GM23338 (cell line): ENCODE measurements around the gene TNFAIP8L1. TPM values are rescaled to one million over a fixed set of nuclear protein-coding genes. Genes with fewer than 3 reads are reported as not detected.

Source experiments
- ATAC-seq: fragments of 200-7000 bp; cut with Tn5 transposase; 3 replicates; pipeline ENCODE4 v1.9.1; 2020
- DNase-seq: peaks from one replicate; pipeline ENCODE4 v3.0.0-alpha.2; 2015; ENCODE audit warnings: low spot score
- H2AFZ ChIP-seq: fragments of 200-600 bp; sonication (generic); 2 replicates; pipeline ENCODE4 v1.8.0; 2016; ENCODE audit warnings: antibody characterized with exemption, mild to moderate bottlenecking, moderate library complexity
- H3F3A ChIP-seq: fragments of 200-600 bp; sonication (generic); replicated peaks from 2 replicates; pipeline ENCODE4 v1.8.0; 2017; ENCODE audit warnings: antibody characterized with exemption, mixed run types, low read depth
- H3K27ac ChIP-seq: fragments of 200-600 bp; sonication (generic); 2 replicates; pipeline ENCODE4 v1.6.1; 2016; ENCODE audit warnings: low read depth
- H3K27me3 ChIP-seq: fragments of 200-600 bp; sonication (generic); 2 replicates; pipeline ENCODE4 v1.8.0; 2016; ENCODE audit warnings: mild to moderate bottlenecking, mixed run types, moderate library complexity; ENCODE audit not compliant: insufficient read depth
- H3K36me3 ChIP-seq: fragments of 200-600 bp; sonication (generic); 2 replicates; pipeline ENCODE4 v1.8.0; 2016; ENCODE audit warnings: mild to moderate bottlenecking; ENCODE audit not compliant: insufficient read depth
- H3K4me1 ChIP-seq: fragments of 200-600 bp; sonication (generic); 2 replicates; pipeline ENCODE4 v1.8.0; 2016; ENCODE audit warnings: mild to moderate bottlenecking, moderate library complexity; ENCODE audit not compliant: insufficient read depth
- H3K4me2 ChIP-seq: fragments of 200-600 bp; sonication (generic); 2 replicates; pipeline ENCODE4 v1.7.1; 2017; ENCODE audit warnings: mixed run types
- H3K4me3 ChIP-seq: fragments of 200-600 bp; sonication (generic); 2 replicates; pipeline ENCODE4 v1.6.1; 2016; ENCODE audit warnings: mixed run types
- H3K79me2 ChIP-seq: fragments of 200-600 bp; sonication (generic); replicated peaks from 2 replicates; pipeline ENCODE4 v1.8.0; 2017; ENCODE audit warnings: mild to moderate bottlenecking; ENCODE audit not compliant: insufficient read depth
- H3K9me2 ChIP-seq: fragments of 200-600 bp; sonication (generic); 2 replicates; pipeline ENCODE4 v1.8.0; 2017; ENCODE audit not compliant: insufficient read depth
- H4K20me1 ChIP-seq: fragments of 200-600 bp; sonication (generic); replicated peaks from 2 replicates; pipeline ENCODE4 v1.8.0; 2017; ENCODE audit warnings: mild to moderate bottlenecking; ENCODE audit not compliant: insufficient read depth
- H3K27ac Mint-ChIP-seq: 2 replicates; pipeline ENCODE4 v1.8.0; 2020; ENCODE audit warnings: inconsistent platforms, mild to moderate bottlenecking, moderate library complexity, mixed read lengths
- H3K27me3 Mint-ChIP-seq: 3 replicates; pipeline ENCODE4 v1.8.0; 2022; ENCODE audit warnings: low read depth, mild to moderate bottlenecking, moderate library complexity, mixed read lengths, inconsistent platforms; ENCODE audit not compliant: insufficient read depth, poor library complexity
- H3K36me3 Mint-ChIP-seq: 3 replicates; pipeline ENCODE4 v1.8.0; 2021; ENCODE audit warnings: low read depth, mild to moderate bottlenecking, inconsistent platforms, moderate library complexity, mixed read lengths
- H3K4me1 Mint-ChIP-seq: 3 replicates; pipeline ENCODE4 v1.8.0; 2020; ENCODE audit warnings: mild to moderate bottlenecking, inconsistent platforms, mixed read lengths
- H3K4me3 Mint-ChIP-seq: 3 replicates; pipeline ENCODE4 v1.8.0; 2021; ENCODE audit warnings: moderate library complexity, mild to moderate bottlenecking, inconsistent platforms, mixed read lengths
- H3K9me3 Mint-ChIP-seq: 3 replicates; pipeline ENCODE4 v1.8.0; 2020; ENCODE audit warnings: moderate library complexity, mild to moderate bottlenecking, inconsistent platforms, mixed read lengths
- CTCF ChIP-seq, 2 experiments: fragments of 200-600 bp in 1 of 2; sonication (generic) in 1 of 2; conservative IDR thresholded peaks; 2 replicates each; pipeline versions ENCODE4 v1.5.1 to v1.6.1; 2016 to 2017; ENCODE audit warnings: antibody characterized with exemption in 2 of 2, low read depth in 2 of 2, mild to moderate bottlenecking in 2 of 2, moderate library complexity in 1 of 2
- ETS1 ChIP-seq: IDR thresholded peaks from 2 replicates; pipeline ENCODE4 v1.6.1; 2016; ENCODE audit warnings: antibody characterized with exemption
- EZH2phosphoT487 ChIP-seq: fragments of 200-600 bp; sonication (generic); IDR thresholded peaks from one replicate; pipeline ENCODE4 v1.8.1; 2018; ENCODE audit warnings: antibody characterized with exemption; ENCODE audit not compliant: unreplicated experiment
- ZNF462 ChIP-seq: fragments of 250-450 bp; sonication (Bioruptor Pico); IDR thresholded peaks from 2 replicates; pipeline ENCODE4 v1.5.0; 2020; ENCODE audit warnings: mild to moderate bottlenecking, moderate library complexity
- polyA plus RNA-seq: library from polyadenylated mRNA; unstranded; fragments of >200 nt; fragmentation: Nextera tagmentation; extraction: Ambion mirVana; gene quantifications from 2 replicates; pipeline ENCODE4 v1.2.1, GENCODE V29; 2016
- total RNA-seq: library from RNA; depleted of rRNA; stranded (reverse); fragments of >200 nt; shearing (Covaris generic); gene quantifications from 2 replicates; pipeline ENCODE4 v1.2.3, GENCODE V29; 2014

The TNFAIP8L1 gene
- total and polyA plus RNA-seq, 2 experiments from 2014 or later, result 2.7 to 4.1 TPM

- H3K27ac ChIP-seq, result no peak overlapping the region
- peaks cover 21% of the 10 kb centered on the region for H3K27me3 Mint-ChIP-seq
Observed at GRCh38 chr19:4598712-4599111, 40.6 kb upstream of the TNFAIP8L1 start.

More at GRCh38 chr19:4598712-4599111, 40.6 kb upstream of the TNFAIP8L1 start:
- H3K27me3 ChIP-seq, result peaks cover 38% of the 10 kb centered on the region
- no peak overlapping the region for H3K27ac Mint-ChIP-seq
- peak overlapping the region; percentile 90 for H3K4me2 ChIP-seq
- peak overlapping the region; percentile 70 for H3K4me3 ChIP-seq
- peak; percentile 17 for ATAC-seq
- H3K9me3 Mint-ChIP-seq, result no peaks in the 10 kb centered on the region
- peak; percentile 44 for DNase-seq
- peaks cover 13% of the 10 kb centered on the region; the same call in 1 of the 2 replicates for H3F3A ChIP-seq
- H3K79me2 ChIP-seq, result no peaks in the 10 kb centered on the region
- 0 out of 2 replicates have a peak, but pooled peaks cover 4% of the 10 kb centered on the region for H3K4me1 ChIP-seq
- peaks cover 6% of the 10 kb centered on the region; the same call in 2 of the 3 replicates for H3K4me1 Mint-ChIP-seq
- peak overlapping the region; percentile 96; the same call in 1 of the 2 replicates for H2AFZ ChIP-seq
- no peaks in the 10 kb centered on the region for H3K36me3 Mint-ChIP-seq
- 0 out of 4 replicates have a peak, but pooled peaks of 1 of the 2 experiments have one; percentile 10 for TF ChIP-seq CTCF (conservative IDR thresholded peaks at IDR 0.05; ENCODE audit: low read depth in 2 of 2)
- no peak for TF ChIP-seq EZH2phosphoT487
- TF ChIP-seq ETS1, result no peak
- TF ChIP-seq ZNF462 (CRISPR knock-in tag), result no peak
- no peaks in the 10 kb centered on the region for H3K36me3 ChIP-seq
- no peaks in the 10 kb centered on the region for H3K9me2 ChIP-seq
- H3K4me3 Mint-ChIP-seq, result peak overlapping the region; percentile 76
- no peaks in the 10 kb centered on the region; the same call in 1 of the 2 replicates for H4K20me1 ChIP-seq
